ENCODE data around the gene SLC12A7. TPM values are rescaled to one million over a fixed set of nuclear protein-coding genes. Genes with fewer than 3 reads are reported as not detected.

The SLC12A7 gene
- total and polyA plus RNA-seq, 2 donors (not counting 1 experiment from before 2014, with no cell fraction given): 2.9 to 23.9 TPM

- Histone ChIP-seq H3K27me3 (ENCODE audit: control insufficient read depth, insufficient read depth, low read length) (no peaks in the 10 kb centered on the region), H3K9ac (ENCODE audit: insufficient read depth, low read length) (no peak overlapping the region), H3K27ac (ENCODE audit: insufficient read depth, low read length) (no peak overlapping the region), H3K4me2 (ENCODE audit: extremely low read depth, insufficient read depth, low read length) (no peak overlapping the region), H2AFZ (ENCODE audit: low read length) (no peak overlapping the region), H3K4me3 (replicated peaks in 1 of 4; ENCODE audit: control extremely low read depth in 1 of 4, insufficient read depth in 1 of 4, low read depth in 3 of 4, low read length in 4 of 4) (no peak overlapping the region), H3K79me2 (ENCODE audit: control insufficient read depth, insufficient read depth, low read length) (no peaks in the 10 kb centered on the region), H4K20me1 (ENCODE audit: control insufficient read depth, extremely low read depth, insufficient read depth, low read length) (no peaks in the 10 kb centered on the region), H3K9me3 (ENCODE audit: control insufficient read depth, insufficient read depth, low read depth, low read length) (no peaks in the 10 kb centered on the region), H3K4me1 (ENCODE audit: control insufficient read depth, extremely low read depth, insufficient read depth, low read length) (peaks cover 13% of the 10 kb centered on the region), H3K36me3 (ENCODE audit: control insufficient read depth, insufficient read depth, low read length) (no peaks in the 10 kb centered on the region)
- no peak for DNase-seq (ENCODE audit: low read depth in 2 of 2)
- TF ChIP-seq CTCF (conservative IDR thresholded peaks at IDR 0.05 in 1 of 2, IDR thresholded peaks at IDR 0.05 in 1 of 2; ENCODE audit: low read depth in 1 of 2, low read length in 2 of 2): no peak
- no peak for TF ChIP-seq EZH2 (IDR thresholded peaks at IDR 0.05; ENCODE audit: low read length, missing control alignments)
These were observed 5.3 kb downstream of the SLC12A7 start for GRCh38 chr5:1106385-1107166.

- H4K20me1 ChIP-seq (ENCODE audit: control insufficient read depth, extremely low read depth, insufficient read depth, low read length): no peaks in the 10 kb centered on the region
- no peak overlapping the region for H2AFZ ChIP-seq (ENCODE audit: low read length)
- peaks cover 13% of the 10 kb centered on the region for H3K4me1 ChIP-seq (ENCODE audit: control insufficient read depth, extremely low read depth, insufficient read depth, low read length)
- no peak overlapping the region for H3K27ac ChIP-seq (ENCODE audit: insufficient read depth, low read length)
- TF ChIP-seq CTCF (conservative IDR thresholded peaks at IDR 0.05 in 1 of 2, IDR thresholded peaks at IDR 0.05 in 1 of 2; ENCODE audit: low read depth in 1 of 2, low read length in 2 of 2) (no peak), EZH2 (IDR thresholded peaks at IDR 0.05; ENCODE audit: low read length, missing control alignments) (no peak)
- no peaks in the 10 kb centered on the region for H3K79me2 ChIP-seq (ENCODE audit: control insufficient read depth, insufficient read depth, low read length)
- no peak overlapping the region for H3K4me2 ChIP-seq (ENCODE audit: extremely low read depth, insufficient read depth, low read length)
- no peak for DNase-seq (ENCODE audit: low read depth in 2 of 2)
- no peaks in the 10 kb centered on the region for H3K9me3 ChIP-seq (ENCODE audit: control insufficient read depth, insufficient read depth, low read depth, low read length)
- H3K27me3 ChIP-seq (ENCODE audit: control insufficient read depth, insufficient read depth, low read length): no peaks in the 10 kb centered on the region
- H3K4me3 ChIP-seq (replicated peaks in 1 of 4; ENCODE audit: control extremely low read depth in 1 of 4, insufficient read depth in 1 of 4, low read depth in 3 of 4, low read length in 4 of 4): no peak overlapping the region
- H3K36me3 ChIP-seq (ENCODE audit: control insufficient read depth, insufficient read depth, low read length): no peaks in the 10 kb centered on the region
- no peak overlapping the region for H3K9ac ChIP-seq (ENCODE audit: insufficient read depth, low read length)
These were observed 6.3 kb downstream of the SLC12A7 start for GRCh38 chr5:1105350-1106265.

GRCh38 chr5:1104327-1105006 is 7.4 kb downstream of the SLC12A7 start:
- Histone ChIP-seq H4K20me1 (ENCODE audit: control insufficient read depth, extremely low read depth, insufficient read depth, low read length) (no peaks in the 10 kb centered on the region), H3K27me3 (ENCODE audit: control insufficient read depth, insufficient read depth, low read length) (no peaks in the 10 kb centered on the region), H3K9ac (ENCODE audit: insufficient read depth, low read length) (no peak overlapping the region), H3K27ac (ENCODE audit: insufficient read depth, low read length) (no peak overlapping the region), H3K9me3 (ENCODE audit: control insufficient read depth, insufficient read depth, low read depth, low read length) (no peaks in the 10 kb centered on the region), H3K4me3 (replicated peaks in 1 of 4; ENCODE audit: control extremely low read depth in 1 of 4, insufficient read depth in 1 of 4, low read depth in 3 of 4, low read length in 4 of 4) (no peak overlapping the region), H3K4me1 (ENCODE audit: control insufficient read depth, extremely low read depth, insufficient read depth, low read length) (peaks cover 13% of the 10 kb centered on the region), H3K36me3 (ENCODE audit: control insufficient read depth, insufficient read depth, low read length) (no peaks in the 10 kb centered on the region), H3K79me2 (ENCODE audit: control insufficient read depth, insufficient read depth, low read length) (no peaks in the 10 kb centered on the region), H3K4me2 (ENCODE audit: extremely low read depth, insufficient read depth, low read length) (no peak overlapping the region), H2AFZ (ENCODE audit: low read length) (no peak overlapping the region)
- DNase-seq (ENCODE audit: low read depth in 2 of 2): no peak
- TF ChIP-seq EZH2 (IDR thresholded peaks at IDR 0.05; ENCODE audit: low read length, missing control alignments) (no peak), CTCF (conservative IDR thresholded peaks at IDR 0.05 in 1 of 2, IDR thresholded peaks at IDR 0.05 in 1 of 2; ENCODE audit: low read depth in 1 of 2, low read length in 2 of 2) (no peak)
